Left hindlimb (tissue), 1 donor: ENCODE measurements around the gene PRRC1.
"Not testable (repeated sequence)": the region's sequence is repeated elsewhere in the genome, so short reads cannot be mapped to it uniquely, and the experiment has no call there.

Source experiments
- DNase-seq: peaks from one replicate; pipeline ENCODE4 v3.0.0-alpha.2; 2018

Gene PRRC1

DNA sequence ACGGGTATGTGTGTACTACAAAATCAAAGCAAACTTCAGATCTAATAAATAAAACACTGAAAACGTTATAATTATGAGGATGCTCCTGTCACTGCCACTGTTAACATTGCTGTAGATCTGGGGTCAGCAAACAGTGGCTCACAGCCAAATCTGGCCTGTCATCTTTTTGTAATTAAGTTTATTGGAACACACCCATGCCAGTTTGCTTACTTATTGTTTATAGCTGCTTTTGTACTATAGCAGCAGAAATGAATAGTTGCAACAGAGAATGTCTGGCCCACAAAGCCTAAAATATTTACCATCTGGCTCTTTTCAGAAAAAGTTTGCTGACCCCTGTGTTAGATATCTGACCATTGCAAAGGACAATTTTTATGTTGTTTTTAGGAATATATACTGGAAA, 32.1 kb downstream of the PRRC1 start:
- DNase-seq, result no peak

GRCh38 chr5:127550652-127551409, 33.4 kb downstream of the PRRC1 start:
- no peak for DNase-seq

DNA sequence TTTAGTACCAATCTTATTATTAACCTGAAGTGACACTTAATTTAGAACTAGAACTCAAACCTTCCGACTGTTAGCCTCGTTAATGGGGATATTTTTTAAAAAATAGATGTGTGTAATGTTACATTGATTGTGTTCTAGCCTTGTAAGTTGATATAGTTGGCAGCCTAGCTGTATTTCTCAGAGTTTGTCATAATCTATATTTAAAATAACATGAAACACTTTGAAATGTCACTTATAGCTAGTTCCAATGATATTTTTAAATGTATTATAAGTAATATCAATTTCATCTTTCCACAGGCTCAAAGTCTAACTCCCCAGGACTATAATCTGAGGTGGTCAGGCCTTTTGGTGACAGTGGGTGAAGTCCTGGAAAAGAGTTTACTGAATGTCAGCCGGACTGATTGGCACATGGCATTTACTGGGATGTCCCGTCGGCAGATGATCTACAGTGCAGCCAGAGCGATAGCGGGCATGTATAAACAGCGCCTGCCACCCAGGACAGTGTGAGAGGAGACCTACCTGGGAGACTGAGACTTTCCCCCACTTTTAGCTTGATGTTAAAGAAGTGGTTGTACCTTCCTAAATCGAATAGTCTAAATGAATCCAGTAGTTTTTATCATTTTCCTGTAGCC, 34.1 kb downstream of the PRRC1 start:
- DNase-seq, result no peak

DNA sequence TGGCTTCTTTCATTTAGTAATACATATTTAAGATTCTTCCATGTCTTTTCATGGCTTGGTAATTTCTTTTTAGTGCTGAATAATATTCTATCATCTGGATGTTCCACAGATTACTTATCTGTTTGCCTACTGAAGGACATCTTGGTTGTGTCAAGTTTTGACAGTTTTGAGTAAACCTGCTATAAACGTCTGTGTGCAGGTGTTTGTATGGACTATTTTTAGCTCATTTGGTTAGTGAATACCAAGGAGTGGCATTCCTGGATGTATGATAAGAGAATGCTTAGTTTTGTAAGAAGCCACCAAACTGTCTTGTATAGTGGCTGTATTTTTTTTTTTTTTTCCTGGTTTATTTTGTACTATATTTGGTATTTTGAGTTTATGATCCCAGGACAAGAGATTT, 38.4 kb downstream of the PRRC1 start:
- no peak for DNase-seq

DNA sequence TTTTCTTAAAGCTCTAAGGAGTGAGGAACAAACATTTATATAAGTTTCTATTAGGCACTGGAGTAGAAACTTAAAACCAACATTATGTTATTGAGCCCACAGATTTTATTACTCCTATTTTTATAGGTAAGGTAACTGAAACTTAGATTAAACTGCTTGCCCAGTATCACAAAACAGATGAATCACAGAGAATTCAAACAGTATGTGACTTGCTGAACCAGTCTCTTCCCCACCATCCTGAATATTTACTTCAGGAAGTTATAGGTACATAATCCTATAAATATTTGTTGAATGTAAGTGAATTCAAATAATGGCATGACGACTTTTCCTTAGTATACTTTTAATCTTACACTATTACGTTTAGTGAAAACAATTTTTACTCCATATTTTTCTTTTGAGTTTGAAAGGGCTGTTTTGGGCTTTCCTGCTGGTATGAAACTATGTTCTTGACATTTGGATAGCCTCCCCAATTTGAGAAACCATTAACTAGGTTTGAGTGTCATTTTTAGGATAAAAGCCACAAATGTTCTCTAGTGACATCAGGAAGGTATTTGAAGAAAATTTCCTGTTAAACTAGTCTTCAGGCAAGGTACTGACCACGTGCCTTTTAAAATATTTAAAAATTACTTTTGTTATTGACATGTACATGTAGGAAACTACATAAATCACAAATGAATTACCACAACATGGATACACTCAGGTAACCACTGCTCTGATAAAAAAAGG, 39.3 kb downstream of the PRRC1 start:
- no peak for DNase-seq

- no peak for DNase-seq
Observed at GRCh38 chr5:127558273-127558672, 40.8 kb downstream of the PRRC1 start.

GRCh38 chr5:127561254-127561653, 43.8 kb downstream of the PRRC1 start:
- DNase-seq, result no peak

DNA sequence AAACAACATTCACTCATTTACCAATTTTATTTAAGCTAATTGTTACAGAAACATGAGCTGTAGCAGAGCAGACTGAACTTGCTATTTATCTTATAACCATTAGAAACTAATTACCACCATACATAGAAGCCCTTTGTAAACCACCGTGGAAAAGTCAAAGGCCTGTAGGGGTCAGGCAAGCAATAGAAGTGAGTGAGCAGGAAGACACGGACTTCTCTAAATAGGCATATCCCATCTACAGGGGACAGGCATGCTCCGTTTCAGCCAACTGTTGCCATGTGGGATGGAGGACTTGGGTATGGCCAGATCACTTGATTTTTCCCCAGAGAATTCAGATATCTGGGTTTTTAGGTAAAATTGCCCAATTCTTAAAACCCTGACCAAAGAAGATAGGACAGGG, 44.8 kb downstream of the PRRC1 start:
- peak; percentile 41 for DNase-seq

- DNase-seq, result peak; percentile 50
Observed at GRCh38 chr5:127563136-127563535, 45.7 kb downstream of the PRRC1 start.

GRCh38 chr5:127564002-127564769, 46.7 kb downstream of the PRRC1 start:
- no peak for DNase-seq

DNA sequence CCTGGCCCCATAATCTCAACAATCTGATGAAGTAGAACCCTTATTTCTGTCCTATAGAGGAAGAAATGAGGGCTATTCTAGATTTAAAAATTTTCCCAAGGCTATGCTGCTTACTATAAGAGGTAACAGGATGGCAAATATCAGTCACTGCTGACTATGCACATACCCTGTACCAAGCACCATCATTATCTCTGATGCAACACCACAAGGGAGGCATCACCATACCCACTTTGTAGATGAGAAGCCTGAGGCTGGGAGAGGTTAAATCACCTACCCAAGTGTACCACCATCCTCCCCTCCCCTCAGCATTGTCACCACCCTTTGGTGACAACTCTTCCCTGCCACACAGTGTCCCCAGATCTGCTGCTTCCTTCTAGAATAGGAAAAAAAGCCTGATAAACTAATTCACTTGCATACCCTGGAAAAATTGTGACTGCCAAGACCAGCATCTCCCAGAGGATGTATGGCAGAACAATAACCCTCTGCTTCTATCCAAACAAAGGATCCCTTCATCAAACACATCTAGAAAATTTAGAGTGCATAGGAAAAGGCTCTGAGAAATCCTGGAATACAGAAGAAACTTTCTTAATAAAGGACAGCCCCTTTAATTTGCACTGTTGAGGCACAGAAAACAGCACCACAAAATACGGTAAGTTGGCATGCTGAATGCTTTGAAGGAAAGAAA, 48.3 kb downstream of the PRRC1 start:
- DNase-seq, result no peak

DNA sequence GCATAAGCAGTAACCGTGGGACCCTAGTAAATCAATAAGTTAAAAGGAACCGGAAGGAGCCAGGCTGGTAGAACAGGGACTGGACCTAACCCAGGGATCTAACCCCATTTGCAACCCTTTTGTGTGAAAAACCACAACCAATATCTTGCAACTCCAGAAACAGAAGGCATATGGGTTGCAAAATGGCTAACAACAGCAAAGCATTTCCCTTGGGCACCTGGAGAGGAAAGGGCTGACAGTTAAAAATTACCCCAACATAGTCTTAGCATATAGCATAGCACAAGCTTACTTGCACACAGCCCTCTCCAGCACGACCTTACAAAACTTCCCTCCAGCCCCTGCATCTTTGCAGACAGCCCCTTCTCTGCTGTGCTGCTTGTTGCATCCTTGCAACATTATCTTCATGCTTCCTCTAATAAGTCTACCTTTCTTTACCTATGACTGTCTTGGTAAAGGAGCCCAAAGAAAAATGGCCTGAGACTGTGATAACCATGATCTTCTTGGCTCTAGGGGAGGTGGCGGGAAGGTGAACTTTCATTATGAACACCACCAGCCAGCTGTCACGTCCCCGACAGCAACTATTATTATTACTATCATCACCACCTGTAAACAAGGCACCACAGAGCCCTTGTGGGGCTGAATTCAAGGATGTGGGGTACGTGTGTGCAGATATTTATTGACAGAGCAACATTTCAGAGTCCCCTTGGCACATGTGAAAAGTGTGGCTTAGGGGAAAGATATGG, 49.8 kb downstream of the PRRC1 start:
- DNase-seq, result no peak

DNA sequence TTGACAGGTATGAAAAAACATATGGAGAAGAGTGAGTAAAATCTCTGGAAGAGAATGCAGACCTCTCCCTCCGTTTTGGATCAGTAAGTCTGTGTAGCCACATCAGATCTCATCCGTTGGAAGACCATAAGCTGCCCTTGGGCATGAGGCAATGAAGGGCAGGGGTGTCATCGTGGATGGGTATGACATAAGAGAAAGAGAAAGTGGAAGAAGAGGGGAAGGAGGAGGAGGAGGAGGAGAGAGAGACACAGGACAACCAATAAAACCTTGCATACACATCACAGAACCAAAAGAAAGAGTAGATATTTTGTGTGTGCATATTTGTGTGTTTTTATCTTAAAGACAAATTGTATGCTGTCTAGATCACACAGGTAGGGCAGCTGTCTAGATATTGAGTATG, 50.7 kb downstream of the PRRC1 start:
- no peak for DNase-seq

GRCh38 chr5:127569471-127569870, 52.0 kb downstream of the PRRC1 start:
- DNase-seq, result not testable (repeated sequence)

- DNase-seq, result no peak
Observed at GRCh38 chr5:127571314-127572131, 54.1 kb downstream of the PRRC1 start.

DNA sequence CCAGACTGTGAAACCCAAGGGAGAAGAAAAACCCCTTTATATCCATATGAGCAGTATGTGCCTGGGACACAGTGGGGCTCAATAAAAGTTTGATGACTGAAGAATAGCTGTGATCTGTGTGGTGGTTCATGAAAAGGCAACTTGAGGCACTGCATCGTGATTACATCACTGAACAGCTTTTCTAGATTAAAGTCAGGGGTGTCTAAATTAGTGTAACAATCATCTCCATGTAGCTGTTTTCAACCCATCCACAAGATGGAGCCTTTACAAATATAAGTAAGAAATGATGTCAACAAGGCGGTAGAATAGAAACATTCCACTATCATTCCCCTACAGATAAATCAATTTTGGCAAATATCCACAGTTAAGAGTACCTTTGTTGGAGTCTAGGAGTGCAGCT, 55.5 kb downstream of the PRRC1 start:
- DNase-seq, result no peak

GRCh38 chr5:127574852-127575679, 57.6 kb downstream of the PRRC1 start:
- no peak for DNase-seq

DNA sequence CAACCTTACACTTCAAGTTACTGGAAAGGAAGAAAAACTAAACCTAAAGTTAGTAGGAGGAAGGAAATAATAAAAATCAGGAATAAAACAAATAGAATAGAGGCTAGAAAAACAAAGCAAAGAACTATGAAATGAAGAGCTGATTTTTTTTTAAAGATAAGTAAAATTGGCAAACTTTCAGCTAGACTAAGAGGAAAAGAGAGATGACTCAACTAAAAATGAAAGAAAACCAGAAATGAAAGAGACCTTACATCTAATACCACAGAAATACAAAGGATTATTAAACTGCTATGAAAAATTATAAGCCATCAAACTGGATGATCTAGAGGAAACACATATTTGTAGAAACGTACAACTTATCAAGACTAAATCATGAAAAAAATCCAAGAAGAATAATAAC, 60.0 kb downstream of the PRRC1 start:
- DNase-seq, result no peak

DNA sequence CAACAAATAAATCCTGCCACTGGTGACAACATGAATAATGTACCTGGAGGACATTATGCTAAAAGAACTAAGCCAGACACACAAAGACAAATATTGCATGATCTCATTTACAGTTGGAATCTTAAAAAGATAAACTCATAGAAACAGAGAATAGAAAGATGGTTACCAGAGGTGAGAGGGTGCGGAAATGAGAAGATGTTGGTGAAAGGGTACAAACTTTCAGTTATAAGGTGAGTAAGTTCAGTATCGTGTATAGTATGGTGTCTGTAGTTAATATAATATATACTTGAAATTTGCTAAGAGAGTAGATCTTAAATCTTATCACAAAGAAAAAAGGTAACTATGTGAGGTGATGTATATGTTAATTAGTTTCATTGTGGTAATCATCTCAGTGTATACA, 63.3 kb downstream of the PRRC1 start:
- no peak for DNase-seq

- no peak for DNase-seq
Observed at GRCh38 chr5:127581450-127581849, 64.0 kb downstream of the PRRC1 start.
